ENCODE results near the gene GPR84. TPM values are rescaled to one million over a fixed set of nuclear protein-coding genes. Genes with fewer than 3 reads are reported as not detected.

The GPR84 gene
- total and polyA plus RNA-seq, 2 of the 13 experiments (the other 11 are each of a cell fraction or from before 2014, with no cell fraction given) = not detected

DNA sequence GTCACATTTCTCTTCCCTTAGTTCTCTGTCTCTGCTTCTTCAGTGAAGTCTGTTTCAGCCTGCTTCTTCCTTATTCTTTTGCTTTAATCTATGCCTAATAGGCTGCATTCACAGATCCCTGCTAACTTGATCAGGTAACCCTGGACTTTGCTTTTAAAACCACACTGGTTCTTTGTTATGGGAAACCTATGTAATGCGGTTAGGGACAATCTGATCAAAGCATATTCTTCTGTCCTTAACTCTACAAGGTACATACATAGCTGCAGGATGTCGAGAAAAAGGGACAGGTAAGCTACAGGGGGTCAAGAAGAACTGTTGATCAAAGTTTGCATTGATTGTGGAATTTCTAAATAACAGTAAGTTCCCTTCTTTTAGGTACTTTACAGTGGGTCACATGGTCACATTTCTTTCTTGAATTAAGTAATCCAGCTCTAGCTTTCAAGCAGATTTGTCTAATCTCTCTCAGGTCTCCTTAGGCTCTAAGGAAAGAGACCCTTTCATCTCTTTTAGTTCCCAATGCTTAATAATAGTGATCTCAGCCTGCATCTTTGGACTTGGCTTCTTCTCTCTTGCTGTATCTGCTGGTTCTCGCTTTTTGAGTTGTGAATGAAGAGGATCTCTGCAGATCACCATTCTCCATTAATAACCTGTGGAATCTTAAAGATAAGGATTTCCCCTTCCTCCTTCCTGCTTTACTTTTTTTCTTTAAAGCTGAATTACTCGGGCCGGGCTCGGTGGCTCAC is 35.5 kb downstream of the GPR84 start (continued):
- TF ChIP-seq, protein P1, sequence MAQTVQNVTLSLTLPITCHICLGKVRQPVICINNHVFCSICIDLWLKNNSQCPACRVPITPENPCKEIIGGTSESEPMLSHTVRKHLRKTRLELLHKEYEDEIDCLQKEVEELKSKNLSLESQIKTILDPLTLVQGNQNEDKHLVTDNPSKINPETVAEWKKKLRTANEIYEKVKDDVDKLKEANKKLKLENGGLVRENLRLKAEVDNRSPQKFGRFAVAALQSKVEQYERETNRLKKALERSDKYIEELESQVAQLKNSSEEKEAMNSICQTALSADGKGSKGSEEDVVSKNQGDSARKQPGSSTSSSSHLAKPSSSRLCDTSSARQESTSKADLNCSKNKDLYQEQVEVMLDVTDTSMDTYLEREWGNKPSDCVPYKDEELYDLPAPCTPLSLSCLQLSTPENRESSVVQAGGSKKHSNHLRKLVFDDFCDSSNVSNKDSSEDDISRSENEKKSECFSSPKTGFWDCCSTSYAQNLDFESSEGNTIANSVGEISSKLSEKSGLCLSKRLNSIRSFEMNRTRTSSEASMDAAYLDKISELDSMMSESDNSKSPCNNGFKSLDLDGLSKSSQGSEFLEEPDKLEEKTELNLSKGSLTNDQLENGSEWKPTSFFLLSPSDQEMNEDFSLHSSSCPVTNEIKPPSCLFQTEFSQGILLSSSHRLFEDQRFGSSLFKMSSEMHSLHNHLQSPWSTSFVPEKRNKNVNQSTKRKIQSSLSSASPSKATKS (CRISPR knock-in tag; IDR thresholded peaks at IDR 0.05) = no peak
- TF ChIP-seq, protein P2, sequence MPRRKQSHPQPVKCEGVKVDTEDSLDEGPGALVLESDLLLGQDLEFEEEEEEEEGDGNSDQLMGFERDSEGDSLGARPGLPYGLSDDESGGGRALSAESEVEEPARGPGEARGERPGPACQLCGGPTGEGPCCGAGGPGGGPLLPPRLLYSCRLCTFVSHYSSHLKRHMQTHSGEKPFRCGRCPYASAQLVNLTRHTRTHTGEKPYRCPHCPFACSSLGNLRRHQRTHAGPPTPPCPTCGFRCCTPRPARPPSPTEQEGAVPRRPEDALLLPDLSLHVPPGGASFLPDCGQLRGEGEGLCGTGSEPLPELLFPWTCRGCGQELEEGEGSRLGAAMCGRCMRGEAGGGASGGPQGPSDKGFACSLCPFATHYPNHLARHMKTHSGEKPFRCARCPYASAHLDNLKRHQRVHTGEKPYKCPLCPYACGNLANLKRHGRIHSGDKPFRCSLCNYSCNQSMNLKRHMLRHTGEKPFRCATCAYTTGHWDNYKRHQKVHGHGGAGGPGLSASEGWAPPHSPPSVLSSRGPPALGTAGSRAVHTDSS (CRISPR knock-in tag; conservative IDR thresholded peaks at IDR 0.05) = no peak
- TF ChIP-seq ZNF75D (CRISPR knock-in tag; IDR thresholded peaks at IDR 0.05; ENCODE audit: borderline replicate concordance) (no peak), ARHGAP35 (CRISPR knock-in tag; IDR thresholded peaks at IDR 0.05; ENCODE audit: borderline replicate concordance) (no peak), POLR2A (IDR thresholded peaks at IDR 0.05; ENCODE audit: insufficient read depth in 1 of 2, low read depth in 2 of 2, low read length in 2 of 2) (no peak), JUND (CRISPR knock-in tag; IDR thresholded peaks at IDR 0.05) (no peak), ZNF841 (CRISPR knock-in tag; IDR thresholded peaks at IDR 0.05; ENCODE audit: borderline replicate concordance) (no peak), NFYC (CRISPR knock-in tag; IDR thresholded peaks at IDR 0.05) (no peak; the same call in 1 of the 2 replicates), KDM2A (CRISPR knock-in tag; IDR thresholded peaks at IDR 0.05; ENCODE audit: borderline replicate concordance, low read depth) (no peak), ISL2 (CRISPR knock-in tag; IDR thresholded peaks at IDR 0.05) (no peak), DNMT1 (CRISPR knock-in tag; IDR thresholded peaks at IDR 0.05) (no peak), RBAK (CRISPR knock-in tag; IDR thresholded peaks at IDR 0.05) (no peak), ADNP (CRISPR knock-in tag; IDR thresholded peaks at IDR 0.05) (no peak), ATM (IDR thresholded peaks at IDR 0.05; ENCODE audit: borderline replicate concordance) (no peak), YEATS4 (CRISPR knock-in tag; IDR thresholded peaks at IDR 0.05; ENCODE audit: borderline replicate concordance) (no peak; the same call in 1 of the 2 replicates)
- TF ChIP-seq, protein P3, sequence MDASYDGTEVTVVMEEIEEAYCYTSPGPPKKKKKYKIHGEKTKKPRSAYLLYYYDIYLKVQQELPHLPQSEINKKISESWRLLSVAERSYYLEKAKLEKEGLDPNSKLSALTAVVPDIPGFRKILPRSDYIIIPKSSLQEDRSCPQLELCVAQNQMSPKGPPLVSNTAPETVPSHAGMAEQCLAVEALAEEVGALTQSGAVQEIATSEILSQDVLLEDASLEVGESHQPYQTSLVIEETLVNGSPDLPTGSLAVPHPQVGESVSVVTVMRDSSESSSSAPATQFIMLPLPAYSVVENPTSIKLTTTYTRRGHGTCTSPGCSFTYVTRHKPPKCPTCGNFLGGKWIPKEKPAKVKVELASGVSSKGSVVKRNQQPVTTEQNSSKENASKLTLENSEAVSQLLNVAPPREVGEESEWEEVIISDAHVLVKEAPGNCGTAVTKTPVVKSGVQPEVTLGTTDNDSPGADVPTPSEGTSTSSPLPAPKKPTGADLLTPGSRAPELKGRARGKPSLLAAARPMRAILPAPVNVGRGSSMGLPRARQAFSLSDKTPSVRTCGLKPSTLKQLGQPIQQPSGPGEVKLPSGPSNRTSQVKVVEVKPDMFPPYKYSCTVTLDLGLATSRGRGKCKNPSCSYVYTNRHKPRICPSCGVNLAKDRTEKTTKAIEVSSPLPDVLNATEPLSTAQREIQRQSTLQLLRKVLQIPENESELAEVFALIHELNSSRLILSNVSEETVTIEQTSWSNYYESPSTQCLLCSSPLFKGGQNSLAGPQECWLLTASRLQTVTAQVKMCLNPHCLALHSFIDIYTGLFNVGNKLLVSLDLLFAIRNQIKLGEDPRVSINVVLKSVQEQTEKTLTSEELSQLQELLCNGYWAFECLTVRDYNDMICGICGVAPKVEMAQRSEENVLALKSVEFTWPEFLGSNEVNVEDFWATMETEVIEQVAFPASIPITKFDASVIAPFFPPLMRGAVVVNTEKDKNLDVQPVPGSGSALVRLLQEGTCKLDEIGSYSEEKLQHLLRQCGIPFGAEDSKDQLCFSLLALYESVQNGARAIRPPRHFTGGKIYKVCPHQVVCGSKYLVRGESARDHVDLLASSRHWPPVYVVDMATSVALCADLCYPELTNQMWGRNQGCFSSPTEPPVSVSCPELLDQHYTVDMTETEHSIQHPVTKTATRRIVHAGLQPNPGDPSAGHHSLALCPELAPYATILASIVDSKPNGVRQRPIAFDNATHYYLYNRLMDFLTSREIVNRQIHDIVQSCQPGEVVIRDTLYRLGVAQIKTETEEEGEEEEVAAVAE (CRISPR knock-in tag; IDR thresholded peaks at IDR 0.05; ENCODE audit: borderline replicate concordance) = 0 out of 2 replicates have a peak, but pooled peaks have one; percentile 18
- TF ChIP-seq, protein P4, sequence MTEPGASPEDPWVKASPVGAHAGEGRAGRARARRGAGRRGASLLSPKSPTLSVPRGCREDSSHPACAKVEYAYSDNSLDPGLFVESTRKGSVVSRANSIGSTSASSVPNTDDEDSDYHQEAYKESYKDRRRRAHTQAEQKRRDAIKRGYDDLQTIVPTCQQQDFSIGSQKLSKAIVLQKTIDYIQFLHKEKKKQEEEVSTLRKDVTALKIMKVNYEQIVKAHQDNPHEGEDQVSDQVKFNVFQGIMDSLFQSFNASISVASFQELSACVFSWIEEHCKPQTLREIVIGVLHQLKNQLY (CRISPR knock-in tag; IDR thresholded peaks at IDR 0.05) = 0 out of 2 replicates have a peak, but pooled peaks have one; percentile 0
- TF ChIP-seq, protein P5, sequence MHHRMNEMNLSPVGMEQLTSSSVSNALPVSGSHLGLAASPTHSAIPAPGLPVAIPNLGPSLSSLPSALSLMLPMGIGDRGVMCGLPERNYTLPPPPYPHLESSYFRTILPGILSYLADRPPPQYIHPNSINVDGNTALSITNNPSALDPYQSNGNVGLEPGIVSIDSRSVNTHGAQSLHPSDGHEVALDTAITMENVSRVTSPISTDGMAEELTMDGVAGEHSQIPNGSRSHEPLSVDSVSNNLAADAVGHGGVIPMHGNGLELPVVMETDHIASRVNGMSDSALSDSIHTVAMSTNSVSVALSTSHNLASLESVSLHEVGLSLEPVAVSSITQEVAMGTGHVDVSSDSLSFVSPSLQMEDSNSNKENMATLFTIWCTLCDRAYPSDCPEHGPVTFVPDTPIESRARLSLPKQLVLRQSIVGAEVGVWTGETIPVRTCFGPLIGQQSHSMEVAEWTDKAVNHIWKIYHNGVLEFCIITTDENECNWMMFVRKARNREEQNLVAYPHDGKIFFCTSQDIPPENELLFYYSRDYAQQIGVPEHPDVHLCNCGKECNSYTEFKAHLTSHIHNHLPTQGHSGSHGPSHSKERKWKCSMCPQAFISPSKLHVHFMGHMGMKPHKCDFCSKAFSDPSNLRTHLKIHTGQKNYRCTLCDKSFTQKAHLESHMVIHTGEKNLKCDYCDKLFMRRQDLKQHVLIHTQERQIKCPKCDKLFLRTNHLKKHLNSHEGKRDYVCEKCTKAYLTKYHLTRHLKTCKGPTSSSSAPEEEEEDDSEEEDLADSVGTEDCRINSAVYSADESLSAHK (CRISPR knock-in tag; IDR thresholded peaks at IDR 0.05; ENCODE audit: borderline replicate concordance) = no peak
